ENCODE data around the gene AGL.

DNA sequence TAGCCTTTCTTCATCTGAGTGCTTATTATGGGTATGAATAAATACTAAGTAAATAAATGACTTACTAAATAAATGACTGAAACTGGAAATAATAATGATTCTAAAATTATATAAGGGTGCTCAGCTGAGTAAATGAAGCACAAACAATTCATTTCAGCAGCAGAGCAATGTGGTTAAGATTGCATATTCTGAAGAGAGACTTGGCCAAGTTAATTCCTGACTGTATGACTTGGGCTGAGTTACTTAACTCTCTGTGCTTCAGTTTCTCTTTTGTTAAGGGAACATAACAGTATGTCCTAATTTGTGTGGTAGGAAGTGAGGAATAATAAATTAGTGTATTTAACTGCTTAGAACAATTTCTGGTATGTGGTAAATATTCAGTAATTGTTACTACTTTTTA, 19.1 kb downstream of the AGL start:
- TF ChIP-seq, protein P1, sequence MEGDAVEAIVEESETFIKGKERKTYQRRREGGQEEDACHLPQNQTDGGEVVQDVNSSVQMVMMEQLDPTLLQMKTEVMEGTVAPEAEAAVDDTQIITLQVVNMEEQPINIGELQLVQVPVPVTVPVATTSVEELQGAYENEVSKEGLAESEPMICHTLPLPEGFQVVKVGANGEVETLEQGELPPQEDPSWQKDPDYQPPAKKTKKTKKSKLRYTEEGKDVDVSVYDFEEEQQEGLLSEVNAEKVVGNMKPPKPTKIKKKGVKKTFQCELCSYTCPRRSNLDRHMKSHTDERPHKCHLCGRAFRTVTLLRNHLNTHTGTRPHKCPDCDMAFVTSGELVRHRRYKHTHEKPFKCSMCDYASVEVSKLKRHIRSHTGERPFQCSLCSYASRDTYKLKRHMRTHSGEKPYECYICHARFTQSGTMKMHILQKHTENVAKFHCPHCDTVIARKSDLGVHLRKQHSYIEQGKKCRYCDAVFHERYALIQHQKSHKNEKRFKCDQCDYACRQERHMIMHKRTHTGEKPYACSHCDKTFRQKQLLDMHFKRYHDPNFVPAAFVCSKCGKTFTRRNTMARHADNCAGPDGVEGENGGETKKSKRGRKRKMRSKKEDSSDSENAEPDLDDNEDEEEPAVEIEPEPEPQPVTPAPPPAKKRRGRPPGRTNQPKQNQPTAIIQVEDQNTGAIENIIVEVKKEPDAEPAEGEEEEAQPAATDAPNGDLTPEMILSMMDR (IDR thresholded peaks at IDR 0.05): no peak
- TF ChIP-seq POLR2A (IDR thresholded peaks at IDR 0.05): no peak
